ENCODE data around the gene SNU13. TPM values are rescaled to one million over a fixed set of nuclear protein-coding genes. Genes with fewer than 3 reads are reported as not detected.
"Not testable (repeated sequence)": the region's sequence is repeated elsewhere in the genome, so short reads cannot be mapped to it uniquely, and the experiment has no call there.

Gene SNU13
- total RNA-seq (100 to 1,000 TPM; 155 to 180 TPM), polyA plus RNA-seq (ENCODE audit: insufficient read depth, low read depth, low replicate concordance) (302 TPM)
- long read RNA-seq, donor 1, transcript SNU13-201 (3 exons, 877 nt) = minor isoform, 29 of 119 reads
- long read RNA-seq, donor 1, transcript SNU13-202 (3 exons, 1,503 nt) = major isoform, 79 of 119 reads
- long read RNA-seq, donor 1, partial matches to known transcripts = 10 of 119 reads
- long read RNA-seq, donor 1, other reads (novel, unspliced or antisense) = 0 of 119 reads
- long read RNA-seq, donor 2, transcript SNU13-202 (3 exons, 1,503 nt) = major isoform, 59 of 99 reads
- long read RNA-seq, donor 2, transcript SNU13-201 (3 exons, 877 nt) = minor isoform, 26 of 99 reads
- long read RNA-seq, donor 2, partial matches to known transcripts = 14 of 99 reads
- long read RNA-seq, donor 2, other reads (novel, unspliced or antisense) = 0 of 99 reads

DNA sequence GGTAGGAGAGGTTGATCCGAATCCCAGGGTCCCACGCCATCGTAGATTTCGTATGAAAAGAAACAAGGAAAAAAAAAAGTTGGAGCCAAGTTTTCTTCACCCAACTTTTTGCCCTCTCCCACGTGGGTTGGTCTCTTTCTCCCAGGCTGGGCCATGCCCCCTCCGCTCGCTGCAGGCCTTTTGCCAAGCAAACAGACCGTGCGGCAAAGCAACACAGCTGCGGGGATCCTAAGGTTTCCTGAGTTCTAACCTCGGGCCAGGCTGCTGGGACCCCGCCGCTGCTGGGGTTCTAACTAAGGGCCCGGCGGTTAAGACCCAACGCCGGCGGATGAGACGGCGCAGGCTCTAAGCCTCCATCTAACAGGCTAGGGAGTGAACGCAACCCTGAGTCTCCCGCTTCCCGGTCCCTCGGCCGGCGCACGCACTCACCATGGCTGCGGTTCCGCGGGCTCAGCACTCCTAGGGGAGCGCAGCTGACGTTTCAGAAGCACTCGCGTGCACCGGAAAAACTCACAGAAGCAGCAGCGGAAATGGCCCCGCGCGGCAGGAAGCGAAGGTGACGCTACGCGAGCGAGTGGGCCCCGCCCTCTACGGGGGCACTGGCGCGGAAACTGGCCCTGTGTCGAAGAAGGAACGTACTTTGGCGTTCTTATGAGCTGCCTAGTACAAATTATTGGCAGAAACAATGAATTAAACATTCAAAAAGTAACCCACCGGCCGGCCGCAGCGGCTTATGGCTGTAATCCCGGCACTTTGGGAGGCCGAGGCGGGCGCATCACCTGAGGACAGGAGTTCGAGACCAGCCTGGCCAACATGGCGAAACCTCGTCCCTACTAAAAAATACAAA lies at the start of gene SNU13:
Gene SNU13, minus strand, starts transcription at position 503 of the 847 bp plus-strand sequence. Its CDS starts 71 bp downstream, at position 432.
- no peaks in the 10 kb centered on the region for H3K36me3 ChIP-seq (ENCODE audit: low read depth, missing control alignments)
- H3K27ac ChIP-seq = peak within 1 kb of the TSS; percentile 95 to 97
- DNase-seq = peak; percentile 95
- intact Hi-C loops (cut with DNase I; ENCODE audit: low total_unique reads) = no loop called here
- H3K9me3 ChIP-seq = no peaks in the 10 kb centered on the region
- H3K4me1 ChIP-seq = peaks cover 8% of the 10 kb centered on the region
- 0% methylated on average over 13 to 56 of the region's 62 CpGs for WGBS, 2 donors
- H3K27me3 ChIP-seq = no peaks in the 10 kb centered on the region
- peak within 1 kb of the TSS; percentile 57 to 75 for H3K4me3 ChIP-seq
- peak; percentile 50 for TF ChIP-seq POLR2A (IDR thresholded peaks at IDR 0.05)
- TF ChIP-seq, protein P1, sequence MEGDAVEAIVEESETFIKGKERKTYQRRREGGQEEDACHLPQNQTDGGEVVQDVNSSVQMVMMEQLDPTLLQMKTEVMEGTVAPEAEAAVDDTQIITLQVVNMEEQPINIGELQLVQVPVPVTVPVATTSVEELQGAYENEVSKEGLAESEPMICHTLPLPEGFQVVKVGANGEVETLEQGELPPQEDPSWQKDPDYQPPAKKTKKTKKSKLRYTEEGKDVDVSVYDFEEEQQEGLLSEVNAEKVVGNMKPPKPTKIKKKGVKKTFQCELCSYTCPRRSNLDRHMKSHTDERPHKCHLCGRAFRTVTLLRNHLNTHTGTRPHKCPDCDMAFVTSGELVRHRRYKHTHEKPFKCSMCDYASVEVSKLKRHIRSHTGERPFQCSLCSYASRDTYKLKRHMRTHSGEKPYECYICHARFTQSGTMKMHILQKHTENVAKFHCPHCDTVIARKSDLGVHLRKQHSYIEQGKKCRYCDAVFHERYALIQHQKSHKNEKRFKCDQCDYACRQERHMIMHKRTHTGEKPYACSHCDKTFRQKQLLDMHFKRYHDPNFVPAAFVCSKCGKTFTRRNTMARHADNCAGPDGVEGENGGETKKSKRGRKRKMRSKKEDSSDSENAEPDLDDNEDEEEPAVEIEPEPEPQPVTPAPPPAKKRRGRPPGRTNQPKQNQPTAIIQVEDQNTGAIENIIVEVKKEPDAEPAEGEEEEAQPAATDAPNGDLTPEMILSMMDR (IDR thresholded peaks at IDR 0.05) = peak in 1 of 3 experiments; percentile 24

DNA sequence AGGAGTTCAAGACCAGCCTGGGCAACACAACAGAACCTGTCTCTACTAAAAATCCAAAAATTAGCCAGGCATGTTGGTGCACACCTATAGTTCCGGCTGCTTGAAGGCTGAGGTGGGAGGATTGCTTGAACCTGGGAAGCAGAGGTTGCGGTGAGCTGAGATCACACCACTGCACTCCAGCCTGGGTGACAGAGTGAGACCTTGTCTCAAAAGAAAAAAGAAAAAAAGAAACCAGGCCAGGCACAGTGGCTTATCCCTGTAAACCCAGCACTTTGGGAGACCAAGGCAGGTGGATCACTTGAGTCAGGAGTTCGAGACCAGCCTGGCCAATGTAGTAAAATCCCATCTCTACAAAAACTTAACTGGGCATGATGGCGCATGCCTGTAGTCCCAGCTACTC lies 44.6 kb upstream of the SNU13 start:
- intact Hi-C loops (cut with DNase I; ENCODE audit: low total_unique reads); H3K27ac ChIP-seq; H3K4me3 ChIP-seq; DNase-seq; H3K4me1 ChIP-seq; H3K36me3 ChIP-seq (ENCODE audit: low read depth, missing control alignments); H3K9me3 ChIP-seq; H3K27me3 ChIP-seq: not testable (repeated sequence)
- WGBS, 2 donors = 93 to 100% methylated on average over 4 of the region's 4 CpGs

DNA sequence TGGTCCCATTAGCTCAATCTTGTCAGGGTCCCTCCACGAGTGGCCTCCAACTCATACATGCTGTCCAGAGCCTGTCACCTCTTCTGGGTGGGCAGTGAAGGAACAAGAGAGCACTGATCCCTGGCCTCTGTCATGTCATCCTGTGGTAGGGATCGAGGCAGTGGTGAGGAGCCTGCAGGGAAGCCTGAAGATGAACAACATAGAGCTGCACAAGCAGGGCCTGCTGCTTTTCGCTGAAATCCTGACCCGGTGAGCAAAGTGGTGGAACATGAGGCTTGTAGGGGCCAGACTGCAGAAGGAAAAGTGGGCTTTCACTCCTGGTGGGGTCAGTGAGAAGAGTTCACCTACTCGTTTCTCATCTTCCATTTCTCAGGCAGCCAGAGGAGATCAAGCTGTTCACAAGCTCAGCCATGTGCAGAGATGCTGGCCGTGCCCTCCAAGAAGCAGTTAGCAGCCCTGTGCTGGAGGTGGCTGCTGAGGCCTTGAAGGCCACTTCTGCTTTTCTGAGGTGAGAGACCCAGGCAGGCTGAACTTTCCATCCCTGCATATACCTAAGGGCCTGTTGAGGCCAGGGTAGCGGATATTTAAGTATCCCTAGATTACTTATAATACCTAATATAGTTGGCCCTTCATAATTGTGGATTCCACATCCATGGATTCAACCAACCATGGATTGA lies 43.6 kb upstream of the SNU13 start:
- TF ChIP-seq, protein P1 (IDR thresholded peaks at IDR 0.05) = no peak
- TF ChIP-seq POLR2A (IDR thresholded peaks at IDR 0.05) = no peak
- H3K4me3 ChIP-seq = no peak overlapping the region
- WGBS, 2 donors = 89 to 98% methylated on average over 7 of the region's 7 CpGs
- H3K9me3 ChIP-seq = no peaks in the 10 kb centered on the region
- H3K27me3 ChIP-seq = no peaks in the 10 kb centered on the region
- no peak overlapping the region for H3K27ac ChIP-seq
- H3K36me3 ChIP-seq (ENCODE audit: low read depth, missing control alignments) = no peaks in the 10 kb centered on the region
- no peaks in the 10 kb centered on the region for H3K4me1 ChIP-seq
- no peak for DNase-seq
- intact Hi-C loops (cut with DNase I; ENCODE audit: low total_unique reads) = no loop called here

DNA sequence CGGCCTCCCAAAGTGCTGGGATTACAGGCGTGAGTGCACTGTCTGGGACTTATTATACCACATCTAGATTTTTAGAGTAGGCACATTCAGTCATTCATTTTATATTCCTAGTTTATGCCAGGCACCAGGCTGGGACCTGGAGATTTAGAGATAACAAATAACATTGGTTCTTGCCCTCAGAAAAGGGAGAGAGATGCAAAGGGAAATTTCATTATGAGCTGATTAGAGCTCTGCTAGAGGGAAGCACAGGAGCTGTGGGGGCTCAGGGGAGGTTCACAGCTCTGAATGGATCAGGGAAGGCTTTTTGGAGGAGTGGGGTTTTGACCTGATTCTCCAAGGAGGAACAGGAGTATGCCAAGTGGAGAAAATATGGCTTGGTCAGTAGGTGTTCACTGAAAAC lies 42.9 kb upstream of the SNU13 start:
- H3K27ac ChIP-seq = no peak overlapping the region
- no peaks in the 10 kb centered on the region for H3K4me1 ChIP-seq
- no peak for TF ChIP-seq POLR2A (IDR thresholded peaks at IDR 0.05)
- TF ChIP-seq, protein P1 (IDR thresholded peaks at IDR 0.05) = no peak
- H3K36me3 ChIP-seq (ENCODE audit: low read depth, missing control alignments) = no peaks in the 10 kb centered on the region
- H3K4me3 ChIP-seq = no peak overlapping the region
- 94 to 100% methylated on average over 2 of the region's 2 CpGs for WGBS, 2 donors
- intact Hi-C loops (cut with DNase I; ENCODE audit: low total_unique reads) = no loop called here
- no peaks in the 10 kb centered on the region for H3K9me3 ChIP-seq
- no peak for DNase-seq
- H3K27me3 ChIP-seq = no peaks in the 10 kb centered on the region
